G401.6 (cell line): ENCODE data around the gene NDFIP1.
"Not testable (repeated sequence)": the region's sequence is repeated elsewhere in the genome, so short reads cannot be mapped to it uniquely, and the experiment has no call there.

Experiments used
- FAIRE-seq: peaks from 2 replicates; lab custom pipeline; 2012; peaks lifted over from hg19 to GRCh38; lab: Jason Lieb, UNC

The NDFIP1 gene, protein sequence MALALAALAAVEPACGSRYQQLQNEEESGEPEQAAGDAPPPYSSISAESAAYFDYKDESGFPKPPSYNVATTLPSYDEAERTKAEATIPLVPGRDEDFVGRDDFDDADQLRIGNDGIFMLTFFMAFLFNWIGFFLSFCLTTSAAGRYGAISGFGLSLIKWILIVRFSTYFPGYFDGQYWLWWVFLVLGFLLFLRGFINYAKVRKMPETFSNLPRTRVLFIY

GRCh38 chr5:142108432-142109330, at the start of gene NDFIP1:
Gene NDFIP1, plus strand, starts transcription at chr5:142108779. Its CDS starts 196 bp downstream, at chr5:142108975.
- no peak for FAIRE-seq

- FAIRE-seq, result no peak
Measured at GRCh38 chr5:142059304-142059940, 49.2 kb upstream of the NDFIP1 start.

GRCh38 chr5:142063376-142063775, 45.2 kb upstream of the NDFIP1 start:
- FAIRE-seq, result no peak

GRCh38 chr5:142063878-142064331, 44.7 kb upstream of the NDFIP1 start:
- no peak for FAIRE-seq

DNA sequence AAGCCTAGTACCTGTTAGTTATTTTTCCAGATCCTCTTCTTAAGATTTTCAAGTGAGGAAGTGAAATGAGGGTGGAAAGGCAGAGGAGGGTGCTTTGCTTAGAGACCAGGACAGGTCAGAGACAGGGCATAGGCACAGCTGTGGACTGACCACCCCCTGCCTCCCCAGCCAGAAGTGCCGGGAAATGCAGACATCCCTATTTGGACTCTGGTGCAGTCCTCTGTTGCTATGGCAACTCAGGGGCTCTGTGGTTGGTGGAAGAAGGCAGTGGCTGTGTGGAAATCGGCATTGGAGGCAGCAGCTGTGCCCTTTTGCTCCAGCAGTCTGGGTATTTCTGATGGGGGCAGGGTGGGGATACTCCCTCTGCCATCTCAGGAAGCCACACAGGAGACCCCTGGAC, 43.3 kb upstream of the NDFIP1 start:
- FAIRE-seq, result no peak

GRCh38 chr5:142069606-142070399, 38.8 kb upstream of the NDFIP1 start:
- FAIRE-seq, result no peak

GRCh38 chr5:142070734-142071133, 37.8 kb upstream of the NDFIP1 start:
- no peak for FAIRE-seq

DNA sequence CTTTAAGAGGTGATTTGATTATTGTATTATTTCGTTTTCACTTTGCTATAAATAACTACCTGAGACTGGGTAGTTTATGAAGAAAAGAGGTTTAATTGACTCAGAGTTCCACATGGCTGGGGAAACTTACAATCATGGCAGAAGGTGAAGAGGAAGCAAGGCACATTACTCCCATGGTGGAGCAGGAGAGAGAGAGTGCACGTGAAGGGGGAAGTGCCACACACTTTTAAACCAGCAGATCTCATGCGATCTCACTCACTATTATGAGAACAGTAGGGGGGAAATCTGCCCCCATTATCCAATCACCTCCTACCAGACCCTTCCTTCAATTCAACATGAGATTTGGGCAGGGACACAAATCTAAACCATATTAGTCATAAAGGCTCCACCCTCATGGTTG, 36.1 kb upstream of the NDFIP1 start:
- FAIRE-seq, result no peak

GRCh38 chr5:142073362-142073988, 35.1 kb upstream of the NDFIP1 start:
- no peak for FAIRE-seq

- no peak for FAIRE-seq
Measured at GRCh38 chr5:142074006-142074405, 34.6 kb upstream of the NDFIP1 start.

DNA sequence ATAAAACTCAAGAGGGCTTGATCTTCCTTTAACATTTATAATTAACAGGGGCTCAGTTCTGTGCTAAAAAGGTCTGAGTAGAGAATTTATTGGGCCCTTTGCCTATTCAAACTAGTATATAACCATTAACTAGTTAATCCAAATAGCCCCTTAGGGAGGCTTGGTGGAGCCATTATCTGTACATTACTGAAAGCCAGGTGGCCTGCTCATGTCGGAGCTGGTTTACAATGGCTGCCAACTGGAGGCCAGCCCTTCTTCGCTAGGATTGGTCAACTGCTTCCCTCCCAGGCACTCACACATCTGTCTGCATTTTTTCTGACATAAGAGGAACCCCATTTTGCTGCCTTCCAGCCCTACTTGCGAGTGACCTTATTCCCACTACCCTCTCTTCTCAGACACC, 30.4 kb upstream of the NDFIP1 start:
- no peak for FAIRE-seq

- FAIRE-seq, result no peak
Measured at GRCh38 chr5:142078706-142079105, 29.9 kb upstream of the NDFIP1 start.

DNA sequence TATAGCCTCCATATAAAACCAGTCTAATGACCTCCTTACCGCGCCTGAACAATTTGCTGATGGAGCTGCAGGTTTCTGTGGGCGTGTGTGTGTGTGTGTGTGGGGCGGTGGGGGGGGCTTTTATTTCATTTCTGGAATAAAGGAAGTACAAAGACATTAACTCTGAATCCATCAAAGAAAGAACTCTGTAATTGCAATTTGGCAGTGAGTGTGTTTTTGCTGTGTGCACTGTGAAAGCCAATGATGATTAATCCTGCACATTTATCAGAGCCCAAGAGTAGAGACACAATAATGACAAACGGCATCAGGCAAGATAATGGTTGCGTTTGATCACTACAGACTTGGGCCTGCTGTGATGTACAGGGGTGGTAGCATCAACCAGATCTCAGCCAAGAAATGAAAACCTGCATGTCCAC, 29.3 kb upstream of the NDFIP1 start:
- FAIRE-seq, result no peak

GRCh38 chr5:142080248-142080647, 28.3 kb upstream of the NDFIP1 start:
- FAIRE-seq, result no peak

DNA sequence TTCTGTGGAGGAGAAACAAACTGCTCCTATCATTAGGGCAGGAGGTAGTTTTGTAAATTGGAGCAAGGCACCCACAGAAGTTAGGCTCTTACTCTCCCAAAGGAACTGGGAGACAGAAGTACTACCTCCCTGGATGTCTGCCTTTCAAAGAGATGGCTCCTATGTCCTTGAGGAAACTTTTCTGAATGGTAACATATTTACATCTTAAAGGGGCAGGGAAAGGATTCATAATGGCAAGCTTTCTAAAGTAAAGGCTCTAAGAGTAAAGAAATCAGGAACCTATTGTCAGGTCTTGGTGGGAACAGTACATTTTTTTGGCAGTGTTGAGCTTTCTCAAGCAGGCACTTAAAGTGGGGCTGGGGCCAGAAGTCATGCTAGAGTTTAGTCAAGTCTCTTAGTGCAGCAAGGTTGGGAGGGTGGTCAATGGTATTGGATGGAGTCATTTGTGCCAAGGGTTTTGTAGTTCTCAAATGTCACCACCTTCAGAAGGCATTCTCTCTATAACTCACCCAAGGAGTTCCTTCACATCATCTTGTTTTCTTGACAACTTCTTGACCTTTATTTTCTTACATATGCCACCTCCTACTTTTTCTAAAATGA, 26.3 kb upstream of the NDFIP1 start:
- FAIRE-seq, result no peak

- no peak for FAIRE-seq
Measured at GRCh38 chr5:142086229-142086628, 22.4 kb upstream of the NDFIP1 start.

DNA sequence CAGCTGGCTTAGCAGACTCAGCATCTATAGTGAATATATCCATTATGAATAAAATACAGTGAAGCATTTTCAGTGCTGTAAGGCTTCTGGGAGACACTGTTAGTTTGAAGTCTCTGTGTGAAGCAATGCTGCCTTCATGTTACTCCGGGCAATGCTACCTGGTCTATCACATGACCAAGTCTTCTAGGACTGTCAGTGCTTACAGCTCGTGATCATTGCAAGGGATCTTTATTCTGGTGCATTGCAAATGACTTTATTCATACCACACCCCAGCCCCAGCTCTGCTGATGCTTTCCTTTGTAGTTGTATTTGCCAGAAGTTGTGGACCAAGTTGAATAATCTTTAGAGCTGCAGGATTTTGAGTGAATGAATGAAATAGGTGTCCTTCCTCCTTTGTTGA, 21.9 kb upstream of the NDFIP1 start:
- no peak for FAIRE-seq

- no peak for FAIRE-seq
Measured at GRCh38 chr5:142087920-142088679, 20.5 kb upstream of the NDFIP1 start.

- not testable (repeated sequence) for FAIRE-seq
Measured at GRCh38 chr5:142088855-142089479, 19.6 kb upstream of the NDFIP1 start.

GRCh38 chr5:142091012-142091411, 17.6 kb upstream of the NDFIP1 start:
- FAIRE-seq, result no peak
